HG03571 (cell line): ENCODE data around the gene ENPEP.
"Not testable (repeated sequence)": the region's sequence is repeated elsewhere in the genome, so short reads cannot be mapped to it uniquely, and the experiment has no call there.

Experiments used
- ATAC-seq: cut with Tn5 transposase; IDR thresholded peaks from one replicate; pipeline ENCODE4 v1.9.1; 2021; ENCODE audit not compliant: unreplicated experiment

The ENPEP gene

GRCh38 chr4:110483516-110483915 is 7.6 kb downstream of the ENPEP start:
- no peak for ATAC-seq

- peak; percentile 99 for ATAC-seq
These were observed 8.1 kb downstream of the ENPEP start for GRCh38 chr4:110484029-110484428.

- ATAC-seq, result no peak
These were observed 8.8 kb downstream of the ENPEP start for GRCh38 chr4:110484767-110485166.

- ATAC-seq, result no peak
These were observed 9.5 kb downstream of the ENPEP start for GRCh38 chr4:110485452-110485851.

GRCh38 chr4:110486256-110486655 is 10.3 kb downstream of the ENPEP start:
- ATAC-seq, result no peak

GRCh38 chr4:110486850-110487249 is 10.9 kb downstream of the ENPEP start:
- not testable (repeated sequence) for ATAC-seq

- ATAC-seq, result no peak
These were observed 11.9 kb downstream of the ENPEP start for GRCh38 chr4:110487873-110488272.

GRCh38 chr4:110489901-110490508 is 14.1 kb downstream of the ENPEP start:
- no peak for ATAC-seq

- ATAC-seq, result no peak
These were observed 16.6 kb downstream of the ENPEP start for GRCh38 chr4:110492522-110492921.

GRCh38 chr4:110493520-110493919 is 17.6 kb downstream of the ENPEP start:
- no peak for ATAC-seq

GRCh38 chr4:110498420-110498819 is 22.5 kb downstream of the ENPEP start:
- no peak for ATAC-seq

- ATAC-seq, result no peak
These were observed 23.2 kb downstream of the ENPEP start for GRCh38 chr4:110499126-110499525.

GRCh38 chr4:110501826-110502225 is 25.9 kb downstream of the ENPEP start:
- ATAC-seq, result no peak

GRCh38 chr4:110503270-110504083 is 27.5 kb downstream of the ENPEP start:
- ATAC-seq, result no peak

GRCh38 chr4:110504084-110504435 is 28.1 kb downstream of the ENPEP start:
- ATAC-seq, result no peak

GRCh38 chr4:110505440-110505839 is 29.5 kb downstream of the ENPEP start:
- ATAC-seq, result no peak

- ATAC-seq, result no peak
These were observed 33.1 kb downstream of the ENPEP start for GRCh38 chr4:110508827-110509710.

GRCh38 chr4:110510277-110510676 is 34.3 kb downstream of the ENPEP start:
- ATAC-seq, result no peak

GRCh38 chr4:110510955-110511544 is 35.1 kb downstream of the ENPEP start:
- no peak for ATAC-seq

- no peak for ATAC-seq
These were observed 36.9 kb downstream of the ENPEP start for GRCh38 chr4:110512901-110513300.

- ATAC-seq, result no peak
These were observed 39.0 kb downstream of the ENPEP start for GRCh38 chr4:110514889-110515479.
